Gastroesophageal sphincter (tissue), 3 donors: ENCODE results near the gene WDR70.

Source experiments
- POLR2AphosphoS5 ChIP-seq: sonication (generic); formaldehyde crosslinking; IDR thresholded peaks from one replicate; pipeline ENCODE4 v1.6.1; 2017; ENCODE audit warnings: antibody characterized with exemption
- TF ChIP-seq, protein P1 (sequence below), 4 experiments: fragments of 200-600 bp in 2 of 4; fragments of 450-650 bp in 2 of 4; sonication (generic) in 1 of 4; IDR thresholded peaks; one replicate each; pipeline ENCODE4 v1.5.1; 2017 to 2019; ENCODE audit warnings: antibody characterized with exemption in 4 of 4, mild to moderate bottlenecking in 2 of 4, moderate library complexity in 2 of 4

- TF ChIP-seq, protein P1, sequence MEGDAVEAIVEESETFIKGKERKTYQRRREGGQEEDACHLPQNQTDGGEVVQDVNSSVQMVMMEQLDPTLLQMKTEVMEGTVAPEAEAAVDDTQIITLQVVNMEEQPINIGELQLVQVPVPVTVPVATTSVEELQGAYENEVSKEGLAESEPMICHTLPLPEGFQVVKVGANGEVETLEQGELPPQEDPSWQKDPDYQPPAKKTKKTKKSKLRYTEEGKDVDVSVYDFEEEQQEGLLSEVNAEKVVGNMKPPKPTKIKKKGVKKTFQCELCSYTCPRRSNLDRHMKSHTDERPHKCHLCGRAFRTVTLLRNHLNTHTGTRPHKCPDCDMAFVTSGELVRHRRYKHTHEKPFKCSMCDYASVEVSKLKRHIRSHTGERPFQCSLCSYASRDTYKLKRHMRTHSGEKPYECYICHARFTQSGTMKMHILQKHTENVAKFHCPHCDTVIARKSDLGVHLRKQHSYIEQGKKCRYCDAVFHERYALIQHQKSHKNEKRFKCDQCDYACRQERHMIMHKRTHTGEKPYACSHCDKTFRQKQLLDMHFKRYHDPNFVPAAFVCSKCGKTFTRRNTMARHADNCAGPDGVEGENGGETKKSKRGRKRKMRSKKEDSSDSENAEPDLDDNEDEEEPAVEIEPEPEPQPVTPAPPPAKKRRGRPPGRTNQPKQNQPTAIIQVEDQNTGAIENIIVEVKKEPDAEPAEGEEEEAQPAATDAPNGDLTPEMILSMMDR (IDR thresholded peaks at IDR 0.05): no peak
- no peak for TF ChIP-seq POLR2AphosphoS5
These were observed 317.3 kb downstream of the WDR70 start for GRCh38 chr5:37696190-37697021.
